DMS153 (cell line): ENCODE results near the gene CLSTN2.

Experiments
- DNase-seq: peaks from one replicate; lab custom pipeline; 2025; lab: John Stamatoyannopoulos, UW

Gene CLSTN2

GRCh38 chr3:140007081-140007480 is 72.1 kb downstream of the CLSTN2 start:
- no peak for DNase-seq

GRCh38 chr3:140007911-140008869 is 73.2 kb downstream of the CLSTN2 start:
- DNase-seq: no peak

GRCh38 chr3:140010391-140010790 is 75.4 kb downstream of the CLSTN2 start:
- no peak for DNase-seq

- DNase-seq: no peak
Measured at GRCh38 chr3:140011086-140011485, 76.1 kb downstream of the CLSTN2 start.

GRCh38 chr3:140011611-140012277 is 76.8 kb downstream of the CLSTN2 start:
- no peak for DNase-seq

GRCh38 chr3:140013220-140013619 is 78.2 kb downstream of the CLSTN2 start:
- DNase-seq: no peak

- DNase-seq: no peak
Measured at GRCh38 chr3:140014831-140015495, 80.0 kb downstream of the CLSTN2 start.

- DNase-seq: no peak
Measured at GRCh38 chr3:140015741-140016140, 80.8 kb downstream of the CLSTN2 start.

- DNase-seq: no peak
Measured at GRCh38 chr3:140018556-140018955, 83.6 kb downstream of the CLSTN2 start.

GRCh38 chr3:140019946-140020345 is 85.0 kb downstream of the CLSTN2 start:
- no peak for DNase-seq

GRCh38 chr3:140020541-140020940 is 85.6 kb downstream of the CLSTN2 start:
- DNase-seq: no peak

- no peak for DNase-seq
Measured at GRCh38 chr3:140021269-140021668, 86.3 kb downstream of the CLSTN2 start.

- no peak for DNase-seq
Measured at GRCh38 chr3:140022066-140022770, 87.2 kb downstream of the CLSTN2 start.

GRCh38 chr3:140023616-140024530 is 88.9 kb downstream of the CLSTN2 start:
- DNase-seq: no peak

GRCh38 chr3:140031170-140031569 is 96.2 kb downstream of the CLSTN2 start:
- DNase-seq: no peak

GRCh38 chr3:140034058-140034457 is 99.1 kb downstream of the CLSTN2 start:
- DNase-seq: no peak

- DNase-seq: no peak
Measured at GRCh38 chr3:140035871-140036270, 100.9 kb downstream of the CLSTN2 start.

- no peak for DNase-seq
Measured at GRCh38 chr3:140050396-140050795, 115.4 kb downstream of the CLSTN2 start.

GRCh38 chr3:140051019-140051957 is 116.3 kb downstream of the CLSTN2 start:
- peak; percentile 10 for DNase-seq
